CD14-positive monocyte (primary cell): Measurements from ENCODE around the gene LTB4R. TPM values are rescaled to one million over a fixed set of nuclear protein-coding genes. Genes with fewer than 3 reads are reported as not detected.
A peak's percentile ranks its signal among the peaks of the same experiment; 100 is the strongest.

ENCODE experiments used
- DNase-seq, 3 donors: peaks; one replicate each; pipeline ENCODE4 v3.0.0-alpha.2; 2011 to 2022
- H2AFZ ChIP-seq: 2 replicates; pipeline ENCODE4 v1.6.0; 2012; ENCODE audit warnings: mild to moderate bottlenecking, low read depth, low read length, inconsistent platforms; ENCODE audit not compliant: insufficient read depth, poor library complexity, severe bottlenecking
- H3K27ac ChIP-seq, 2 donors: 1 replicate in 1 of 2; 2 replicates in 1 of 2; pipeline ENCODE4 v1.5.1; 2012 to 2013; ENCODE audit warnings: low read length in 2 of 2, control low read depth in 1 of 2, inconsistent platforms in 1 of 2, low read depth in 1 of 2, mild to moderate bottlenecking in 1 of 2
- H3K27me3 ChIP-seq, 2 donors: one replicate each; pipeline versions ENCODE4 v1.6.0 to v1.6.1; 2011 to 2013; ENCODE audit warnings: low read length in 2 of 2; ENCODE audit not compliant: control insufficient read depth in 2 of 2, insufficient read depth in 2 of 2
- H3K36me3 ChIP-seq, 2 donors: replicated peaks in 1 of 2; 1 replicate in 1 of 2; 2 replicates in 1 of 2; pipeline versions ENCODE4 v1.5.1 to v1.6.1; 2012 to 2013; ENCODE audit warnings: low read length in 2 of 2, control low read depth in 1 of 2, inconsistent platforms in 1 of 2, mild to moderate bottlenecking in 1 of 2; ENCODE audit not compliant: insufficient read depth in 2 of 2, control insufficient read depth in 1 of 2
- H3K4me1 ChIP-seq, 2 donors: 1 replicate in 1 of 2; 2 replicates in 1 of 2; pipeline versions ENCODE4 v1.5.1 to v1.6.1; 2012 to 2013; ENCODE audit warnings: low read length in 2 of 2, control low read depth in 1 of 2, inconsistent platforms in 1 of 2, mild to moderate bottlenecking in 1 of 2, moderate library complexity in 1 of 2; ENCODE audit not compliant: insufficient read depth in 2 of 2, control insufficient read depth in 1 of 2
- H3K4me2 ChIP-seq: replicated peaks from 2 replicates; pipeline ENCODE3; 2012; ENCODE audit warnings: low read length, moderate library complexity, mild to moderate bottlenecking; ENCODE audit not compliant: poor library complexity, severe bottlenecking; ENCODE audit errors: extremely low read depth
- H3K4me3 ChIP-seq, 3 experiments: fragments of 200-600 bp in 1 of 3; sonication (generic) in 1 of 3; replicated peaks in 1 of 3; 1 replicate in 2 of 3; 2 replicates in 1 of 3; pipeline ENCODE4 v1.5.1; 2011 to 2013; ENCODE audit warnings: low read length in 3 of 3, mild to moderate bottlenecking in 3 of 3, control low read depth in 2 of 3, low read depth in 2 of 3, inconsistent platforms in 1 of 3, moderate library complexity in 1 of 3
- H3K79me2 ChIP-seq: 2 replicates; pipeline ENCODE4 v1.6.0; 2012; ENCODE audit warnings: mild to moderate bottlenecking, control low read depth, inconsistent platforms, low read length, moderate library complexity; ENCODE audit not compliant: insufficient read depth
- H3K9ac ChIP-seq: 2 replicates; pipeline ENCODE4 v1.6.0; 2017; ENCODE audit warnings: low read length, mild to moderate bottlenecking; ENCODE audit not compliant: insufficient read depth, poor library complexity, severe bottlenecking
- H3K9me3 ChIP-seq, 2 donors: replicated peaks in 1 of 2; 1 replicate in 1 of 2; 2 replicates in 1 of 2; pipeline versions ENCODE4 v1.5.1 to v1.6.1; 2012 to 2013; ENCODE audit warnings: low read length in 2 of 2, control low read depth in 1 of 2; ENCODE audit not compliant: control insufficient read depth in 1 of 2, insufficient read depth in 1 of 2
- H4K20me1 ChIP-seq: 2 replicates; pipeline ENCODE4 v1.6.0; 2012; ENCODE audit warnings: mild to moderate bottlenecking, low read length, control low read depth, moderate library complexity; ENCODE audit not compliant: insufficient read depth
- H3K27ac Mint-ChIP-seq, 7 donors: one replicate each; pipeline ENCODE4 v1.8.0; 2020; ENCODE audit warnings: mild to moderate bottlenecking in 7 of 7, mixed read lengths in 7 of 7, moderate library complexity in 6 of 7, inconsistent platforms in 2 of 7
- H3K27me3 Mint-ChIP-seq, 3 donors: one replicate each; pipeline ENCODE4 v1.8.0; 2021 to 2022; ENCODE audit warnings: low read depth in 3 of 3, mild to moderate bottlenecking in 3 of 3, mixed read lengths in 3 of 3, moderate library complexity in 3 of 3, inconsistent platforms in 1 of 3
- H3K36me3 Mint-ChIP-seq, 2 donors: one replicate each; pipeline ENCODE4 v1.8.0; 2020; ENCODE audit warnings: mixed read lengths in 2 of 2, inconsistent platforms in 1 of 2, mild to moderate bottlenecking in 1 of 2
- H3K4me1 Mint-ChIP-seq: one replicate; pipeline ENCODE4 v1.8.0; 2020; ENCODE audit warnings: mild to moderate bottlenecking, mixed read lengths
- H3K4me3 Mint-ChIP-seq, 2 donors: one replicate each; pipeline ENCODE4 v1.8.0; 2020; ENCODE audit warnings: mild to moderate bottlenecking in 2 of 2, mixed read lengths in 2 of 2, moderate library complexity in 1 of 2
- H3K9me3 Mint-ChIP-seq, 7 donors: one replicate each; pipeline ENCODE4 v1.8.0; 2020 to 2022; ENCODE audit warnings: mixed read lengths in 7 of 7, mild to moderate bottlenecking in 6 of 7, moderate library complexity in 6 of 7, inconsistent platforms in 2 of 7
- CTCF ChIP-seq: fragments of 200-600 bp; IDR thresholded peaks from one replicate; pipeline ENCODE4 v1.8.0; 2022; ENCODE audit warnings: antibody characterized with exemption, mild to moderate bottlenecking
- WGBS: methylation state at CpG from one replicate; pipeline ENCODE4 v1.1.5; 2013; ENCODE audit warnings: missing lambda C conversion rate; ENCODE audit not compliant: insufficient coverage; 5-methylcytosine and 5-hydroxymethylcytosine counted together
- intact Hi-C, 2 donors: fragments of 100-400 bp; cut with micrococcal nuclease; formaldehyde crosslinking; loops; one replicate each; pipeline versions ENCODE4 v1.15.0 to v1.15.1; 2023
- polyA plus RNA-seq, 3 donors: library from polyadenylated mRNA; depleted of rRNA in 1 of 3; unstranded in 2 of 3; stranded (reverse) in 1 of 3; fragments of 300-500 nt in 2 of 3; fragments of >200 nt in 1 of 3; fragmentation: Illumina TruSeq in 2 of 3; gene quantifications; 1 replicate in 2 of 3; 2 replicates in 1 of 3; pipeline ENCODE4 v1.2.3, GENCODE V29; 2012 to 2021

Gene LTB4R
- polyA plus RNA-seq, 3 donors = 51.5 to 98.5 (median 87.3) TPM

GRCh38 chr14:24293525-24293924 lies 17.8 kb upstream of the LTB4R start:
- WGBS = no CpG with 5 or more reads among the region's 2 CpGs
- no peak for DNase-seq
- H3K27me3 Mint-ChIP-seq = peaks cover 0 to 1% (median 0%) of the 10 kb centered on the region in 3 donors
- Histone ChIP-seq H3K9ac (no peak overlapping the region), H3K27ac (peak overlapping the region in 1 of 2 donors; percentile 50), H3K27me3 (no peaks in the 10 kb centered on the region), H3K9me3 (no peaks in the 10 kb centered on the region), H3K4me2 (no peak overlapping the region), H3K79me2 (peaks cover 1% of the 10 kb centered on the region), H3K4me3 (no peak overlapping the region), H3K4me1 (peaks cover 13 to 18% of the 10 kb centered on the region in 2 donors), H4K20me1 (no peaks in the 10 kb centered on the region), H3K36me3 (peaks cover 50 to 70% of the 10 kb centered on the region in 2 donors), H2AFZ (no peak overlapping the region)
- H3K36me3 Mint-ChIP-seq = peaks cover 61 to 62% of the 10 kb centered on the region in 2 donors
- peaks cover 0 to 2% (median 0%) of the 10 kb centered on the region in 7 donors for H3K9me3 Mint-ChIP-seq
- H3K4me1 Mint-ChIP-seq = peaks cover 18% of the 10 kb centered on the region
- no peak for TF ChIP-seq CTCF
- H3K27ac Mint-ChIP-seq = no peak overlapping the region
- intact Hi-C loops = loop anchor here in 1 of 2 donors (10.0 kb wide), 1 partner anchor 179 kb away; the partner anchor contains the start of genes DCAF11 and NRL
- no peak overlapping the region for H3K4me3 Mint-ChIP-seq

GRCh38 chr14:24296341-24297157 lies 14.8 kb upstream of the LTB4R start:
- H3K27me3 Mint-ChIP-seq = peaks cover 0 to 1% (median 0%) of the 10 kb centered on the region in 3 donors
- H3K4me3 ChIP-seq = no peak overlapping the region
- intact Hi-C loops = loop anchor here (2.0 to 10.0 kb wide), 3 partner anchors 54 to 182 kb away; partner anchors contain the start of genes TINF2 (in 2 of the 2), DCAF11 (in 1 of the 2) and NRL (in 1 of the 2)
- H2AFZ ChIP-seq = no peak overlapping the region
- H3K36me3 Mint-ChIP-seq = peaks cover 44 to 47% of the 10 kb centered on the region in 2 donors
- peak; percentile 85 to 97 (median 89) for DNase-seq
- peak; percentile 84 for TF ChIP-seq CTCF
- H3K27ac Mint-ChIP-seq = peak overlapping the region; percentile 18 to 92 (median 81)
- no peaks in the 10 kb centered on the region for H3K9me3 ChIP-seq
- peaks cover 30% of the 10 kb centered on the region for H3K79me2 ChIP-seq
- H3K36me3 ChIP-seq = peaks cover 28 to 49% of the 10 kb centered on the region in 2 donors
- 90% methylated on average over 11 of the region's 12 CpGs for WGBS
- peak overlapping the region; percentile 24 to 73 for H3K27ac ChIP-seq
- H3K4me2 ChIP-seq = no peak overlapping the region
- peaks cover 40% of the 10 kb centered on the region for H3K4me1 Mint-ChIP-seq
- no peaks in the 10 kb centered on the region for H3K27me3 ChIP-seq
- no peak overlapping the region for H3K4me3 Mint-ChIP-seq
- no peak overlapping the region for H3K9ac ChIP-seq
- H3K9me3 Mint-ChIP-seq = peaks cover 0 to 2% (median 0%) of the 10 kb centered on the region in 7 donors
- H4K20me1 ChIP-seq = no peaks in the 10 kb centered on the region
- peaks cover 34 to 46% of the 10 kb centered on the region in 2 donors for H3K4me1 ChIP-seq
